H1 (cell line): ENCODE measurements around the gene OSBPL9.

Experiments
- ATF3 ChIP-seq: IDR thresholded peaks from 2 replicates; pipeline ENCODE4 v1.6.1; 2011; ENCODE audit warnings: low read depth, mild to moderate bottlenecking, low read length; ENCODE audit not compliant: insufficient read depth
- CTCF ChIP-seq, 3 experiments: IDR thresholded peaks; 1 replicate in 2 of 3; 2 replicates in 1 of 3; pipeline versions ENCODE4 v1.5.1 to v1.6.1; 2011; ENCODE audit warnings: low read length in 3 of 3, mild to moderate bottlenecking in 3 of 3, inconsistent platforms in 2 of 3, low read depth in 1 of 3, moderate library complexity in 1 of 3; ENCODE audit not compliant: insufficient read depth in 1 of 3; ENCODE audit errors: control extremely low read depth in 1 of 3
- EP300 ChIP-seq, 2 experiments: IDR thresholded peaks; 1 replicate in 1 of 2; 2 replicates in 1 of 2; pipeline ENCODE4 v1.6.1; 2011 to 2012; ENCODE audit warnings: low read depth in 2 of 2, low read length in 2 of 2, mild to moderate bottlenecking in 2 of 2, borderline replicate concordance in 1 of 2, inconsistent platforms in 1 of 2, moderate library complexity in 1 of 2
- EZH2 ChIP-seq: fragments of 200-600 bp; sonication (generic); IDR thresholded peaks from 2 replicates; pipeline ENCODE4 v1.7.1; 2012; ENCODE audit warnings: low read depth, mild to moderate bottlenecking, moderate library complexity, low read length, inconsistent platforms; ENCODE audit not compliant: severe bottlenecking
- GTF2F1 ChIP-seq: IDR thresholded peaks from 2 replicates; pipeline ENCODE4 v1.6.1; 2012; ENCODE audit warnings: low read depth, low read length, improper control_type of control experiment, borderline replicate concordance
- PHF8 ChIP-seq: fragments of 200-600 bp; sonication (generic); conservative IDR thresholded peaks from 2 replicates; pipeline ENCODE4 v1.7.1; 2012; ENCODE audit warnings: low read depth, mild to moderate bottlenecking, inconsistent platforms, low read length, moderate library complexity
- POLR2A ChIP-seq, 2 experiments: IDR thresholded peaks; 1 replicate in 1 of 2; 2 replicates in 1 of 2; pipeline ENCODE4 v1.6.1; 2011; ENCODE audit warnings: low read depth in 2 of 2, low read length in 2 of 2, mild to moderate bottlenecking in 2 of 2; ENCODE audit errors: control extremely low read depth in 1 of 2
- RAD21 ChIP-seq, 2 experiments: IDR thresholded peaks in 1 of 2; conservative IDR thresholded peaks in 1 of 2; 2 replicates each; pipeline ENCODE4 v1.6.1; 2011; ENCODE audit warnings: low read depth in 2 of 2, low read length in 2 of 2, improper control_type of control experiment in 1 of 2, inconsistent platforms in 1 of 2, mild to moderate bottlenecking in 1 of 2, moderate library complexity in 1 of 2
- RBBP5 ChIP-seq: IDR thresholded peaks from 2 replicates; pipeline ENCODE4 v1.7.1; 2012; ENCODE audit warnings: low read depth, mild to moderate bottlenecking, inconsistent platforms, low read length, moderate library complexity, borderline replicate concordance
- RFX5 ChIP-seq: IDR thresholded peaks from 2 replicates; pipeline ENCODE4 v1.6.1; 2011; ENCODE audit warnings: low read depth, low read length, improper control_type of control experiment, borderline replicate concordance
- RXRA ChIP-seq: IDR thresholded peaks from 2 replicates; pipeline ENCODE4 v1.6.1; 2011; ENCODE audit warnings: low read depth, mild to moderate bottlenecking, low read length, moderate library complexity; ENCODE audit not compliant: insufficient read depth
- SIN3A ChIP-seq, 2 experiments: IDR thresholded peaks in 1 of 2; conservative IDR thresholded peaks in 1 of 2; 2 replicates each; pipeline ENCODE4 v1.6.1; 2011 to 2012; ENCODE audit warnings: low read length in 2 of 2, improper control_type of control experiment in 1 of 2, low read depth in 1 of 2, mild to moderate bottlenecking in 1 of 2
- TAF1 ChIP-seq: IDR thresholded peaks from 2 replicates; pipeline ENCODE4 v1.6.1; 2011; ENCODE audit warnings: mild to moderate bottlenecking, low read depth, low read length
- YY1 ChIP-seq: IDR thresholded peaks from 2 replicates; pipeline ENCODE4 v1.6.1; 2011; ENCODE audit warnings: low read depth, mild to moderate bottlenecking, low read length

- no peak for TF ChIP-seq EP300 (IDR thresholded peaks at IDR 0.05; ENCODE audit: borderline replicate concordance in 1 of 2, low read depth in 2 of 2, low read length in 2 of 2)
- TF ChIP-seq POLR2A (IDR thresholded peaks at IDR 0.05; ENCODE audit: control extremely low read depth in 1 of 2, low read depth in 2 of 2, low read length in 2 of 2), result no peak
- no peak for TF ChIP-seq TAF1
- no peak for TF ChIP-seq RAD21 (IDR thresholded peaks at IDR 0.05 in 1 of 2, conservative IDR thresholded peaks at IDR 0.05 in 1 of 2; ENCODE audit: low read depth in 2 of 2, low read length in 2 of 2)
- TF ChIP-seq RBBP5, result no peak
- TF ChIP-seq ATF3, result no peak
- no peak for TF ChIP-seq RXRA
- no peak for TF ChIP-seq CTCF (IDR thresholded peaks at IDR 0.05; ENCODE audit: control extremely low read depth in 1 of 3, insufficient read depth in 1 of 3, low read depth in 1 of 3, low read length in 3 of 3)
- TF ChIP-seq EZH2, result no peak
- TF ChIP-seq YY1, result no peak
- no peak for TF ChIP-seq RFX5
- TF ChIP-seq PHF8, result no peak
- TF ChIP-seq SIN3A (conservative IDR thresholded peaks at IDR 0.05 in 1 of 2, IDR thresholded peaks at IDR 0.05 in 1 of 2; ENCODE audit: low read depth in 1 of 2, low read length in 2 of 2), result no peak
- TF ChIP-seq GTF2F1, result no peak
Observed at GRCh38 chr1:51744506-51745303, 127.8 kb downstream of the OSBPL9 start.
